IMR-90 (cell line): ENCODE data around the gene HRH2. TPM values are rescaled to one million over a fixed set of nuclear protein-coding genes. Genes with fewer than 3 reads are reported as not detected.

Source experiments
- ATAC-seq: fragments of 200-7000 bp; cut with Tn5 transposase; 2 replicates; pipeline ENCODE4 v1.9.1; 2020; ENCODE audit warnings: low read depth, mild to moderate bottlenecking, moderate library complexity
- BruUV-seq: library from RNA; stranded (reverse); fragments of 400-500 nt; replicated peaks from 2 replicates; lab custom pipeline; 2021; lab: Mats Ljungman, UMichigan
- CTCF ChIA-PET: fragments of 300-600 bp; formaldehyde crosslinking; extraction: SDS; loops from one replicate; lab custom pipeline; 2021; ENCODE audit warnings: antibody characterized with exemption; lab: Yijun Ruan, JAX
- POLR2A ChIA-PET: fragments of 300-600 bp; sonication (Branson Sonifier 250); formaldehyde crosslinking; loops from one replicate; lab custom pipeline; 2022; ENCODE audit warnings: antibody characterized with exemption; ENCODE audit not compliant: unreplicated experiment; lab: Charles Lee
- DNase-seq: peaks from one replicate; pipeline ENCODE4 v3.0.0; 2013
- H2AFZ ChIP-seq: replicated peaks from 2 replicates; pipeline ENCODE3; 2013; ENCODE audit warnings: low read length, mild to moderate bottlenecking; ENCODE audit not compliant: poor library complexity
- H2AK5ac ChIP-seq: 2 replicates; pipeline ENCODE4 v1.6.1; 2013; ENCODE audit warnings: low read depth, low read length, inconsistent platforms
- H2AK9ac ChIP-seq: replicated peaks from 2 replicates; pipeline ENCODE3; 2013; ENCODE audit warnings: mild to moderate bottlenecking, low read depth, low read length, moderate library complexity; ENCODE audit not compliant: poor library complexity
- H2BK120ac ChIP-seq: 2 replicates; pipeline ENCODE4 v1.6.1; 2013; ENCODE audit warnings: low read depth, low read length, inconsistent platforms
- H2BK15ac ChIP-seq: 3 replicates; pipeline ENCODE4 v1.6.1; 2013; ENCODE audit warnings: low read depth, low read length, inconsistent platforms
- H2BK20ac ChIP-seq: 2 replicates; pipeline ENCODE4 v1.6.1; 2013; ENCODE audit warnings: low read depth, mild to moderate bottlenecking, inconsistent platforms, low read length, moderate library complexity
- H2BK5ac ChIP-seq: 2 replicates; pipeline ENCODE4 v1.6.1; 2013; ENCODE audit warnings: mild to moderate bottlenecking, low read depth, low read length, inconsistent platforms; ENCODE audit not compliant: poor library complexity, severe bottlenecking
- H3K14ac ChIP-seq: replicated peaks from 2 replicates; pipeline ENCODE4 v1.6.1; 2013; ENCODE audit warnings: low read depth, low read length, inconsistent platforms
- H3K18ac ChIP-seq: 2 replicates; pipeline ENCODE4 v1.6.1; 2013; ENCODE audit warnings: low read depth, low read length, control low read depth
- H3K23ac ChIP-seq: 2 replicates; pipeline ENCODE4 v1.6.1; 2013; ENCODE audit warnings: low read depth, low read length, inconsistent platforms
- H3K27ac ChIP-seq: 2 replicates; pipeline ENCODE4 v1.5.1; 2013; ENCODE audit warnings: mild to moderate bottlenecking, control low read depth, low read length; ENCODE audit not compliant: insufficient read depth
- H3K27me3 ChIP-seq: 2 replicates; pipeline ENCODE4 v1.6.1; 2013; ENCODE audit warnings: low read length; ENCODE audit not compliant: control insufficient read depth, insufficient read depth
- H3K36me3 ChIP-seq: 2 replicates; pipeline ENCODE4 v1.6.1; 2013; ENCODE audit warnings: low read length, mixed read lengths; ENCODE audit not compliant: control insufficient read depth, insufficient read depth
- H3K4ac ChIP-seq: 2 replicates; pipeline ENCODE4 v1.6.1; 2013; ENCODE audit warnings: low read depth, low read length, inconsistent platforms
- H3K4me1 ChIP-seq: 2 replicates; pipeline ENCODE4 v1.6.1; 2013; ENCODE audit warnings: low read length, mixed read lengths; ENCODE audit not compliant: control insufficient read depth, insufficient read depth
- H3K4me2 ChIP-seq: 2 replicates; pipeline ENCODE4 v1.6.1; 2013; ENCODE audit warnings: low read depth, mild to moderate bottlenecking, control low read depth, low read length, moderate library complexity
- H3K4me3 ChIP-seq: 2 replicates; pipeline ENCODE4 v1.5.1; 2013; ENCODE audit warnings: low read depth, mild to moderate bottlenecking, control low read depth, low read length, moderate library complexity; ENCODE audit not compliant: insufficient read depth
- H3K56ac ChIP-seq: 2 replicates; pipeline ENCODE4 v1.6.1; 2013; ENCODE audit warnings: low read length, inconsistent platforms; ENCODE audit not compliant: insufficient read depth; ENCODE audit errors: extremely low read depth
- H3K79me1 ChIP-seq, 2 experiments: 2 replicates each; pipeline ENCODE4 v1.6.1; 2013; ENCODE audit warnings: low read length in 2 of 2, inconsistent platforms in 1 of 2, low read depth in 1 of 2
- H3K9ac ChIP-seq: 2 replicates; pipeline ENCODE4 v1.6.1; 2013; ENCODE audit warnings: low read depth, low read length, control low read depth
- H3K9me1 ChIP-seq: 2 replicates; pipeline ENCODE4 v1.6.1; 2013; ENCODE audit warnings: low read length, inconsistent platforms; ENCODE audit not compliant: insufficient read depth
- H3K9me3 ChIP-seq: 2 replicates; pipeline ENCODE4 v1.6.1; 2013; ENCODE audit warnings: low read length; ENCODE audit not compliant: control insufficient read depth, insufficient read depth
- H4K20me1 ChIP-seq: 2 replicates; pipeline ENCODE4 v1.6.1; 2013; ENCODE audit warnings: low read length, inconsistent platforms; ENCODE audit not compliant: insufficient read depth
- H4K5ac ChIP-seq: 2 replicates; pipeline ENCODE4 v1.6.1; 2013; ENCODE audit warnings: mild to moderate bottlenecking, low read depth, low read length, control low read depth
- H4K8ac ChIP-seq, 2 experiments: 2 replicates each; pipeline ENCODE4 v1.6.1; 2013; ENCODE audit warnings: low read depth in 2 of 2, low read length in 2 of 2, control low read depth in 1 of 2, inconsistent platforms in 1 of 2
- H4K91ac ChIP-seq: 2 replicates; pipeline ENCODE4 v1.6.1; 2013; ENCODE audit warnings: low read depth, low read length, inconsistent platforms; ENCODE audit not compliant: insufficient read depth
- BHLHE40 ChIP-seq: fragments of 150-350 bp; IDR thresholded peaks from 2 replicates; pipeline ENCODE4 v1.6.1; 2016; ENCODE audit warnings: mild to moderate bottlenecking, low read depth, low read length
- CEBPB ChIP-seq: IDR thresholded peaks from 2 replicates; pipeline ENCODE4 v1.6.1; 2012; ENCODE audit warnings: low read depth, low read length, improper control_type of control experiment
- ELK1 ChIP-seq: fragments of 150-350 bp; IDR thresholded peaks from 2 replicates; pipeline ENCODE4 v1.6.1; 2016; ENCODE audit warnings: low read depth, mild to moderate bottlenecking, low read length, moderate library complexity, borderline replicate concordance
- FOS ChIP-seq: fragments of 150-350 bp; IDR thresholded peaks from 2 replicates; pipeline ENCODE4 v1.6.1; 2016; ENCODE audit warnings: low read depth, low read length
- MAFK ChIP-seq: IDR thresholded peaks from 2 replicates; pipeline ENCODE4 v1.6.1; 2012; ENCODE audit warnings: low read depth, low read length, improper control_type of control experiment
- MAZ ChIP-seq: IDR thresholded peaks from 2 replicates; pipeline ENCODE4 v1.6.1; 2012; ENCODE audit warnings: low read depth, mild to moderate bottlenecking, low read length, improper control_type of control experiment, moderate library complexity, borderline replicate concordance
- MXI1 ChIP-seq: IDR thresholded peaks from 2 replicates; pipeline ENCODE4 v1.6.1; 2012; ENCODE audit warnings: low read depth, mild to moderate bottlenecking, low read length, moderate library complexity, borderline replicate concordance
- NFE2L2 ChIP-seq: fragments of 150-350 bp; IDR thresholded peaks from 2 replicates; pipeline ENCODE4 v1.6.1; 2016; ENCODE audit warnings: low read depth, mild to moderate bottlenecking, low read length
- POLR2A ChIP-seq: IDR thresholded peaks from 2 replicates; pipeline ENCODE4 v1.6.1; 2012; ENCODE audit warnings: mild to moderate bottlenecking, low read depth, low read length
- RAD21 ChIP-seq: IDR thresholded peaks from 2 replicates; pipeline ENCODE4 v1.6.1; 2012; ENCODE audit warnings: low read length, improper control_type of control experiment
- RCOR1 ChIP-seq: IDR thresholded peaks from 2 replicates; pipeline ENCODE4 v1.6.1; 2012; ENCODE audit warnings: mild to moderate bottlenecking, low read length, improper control_type of control experiment; ENCODE audit not compliant: insufficient replicate concordance
- RFX5 ChIP-seq: IDR thresholded peaks from 2 replicates; pipeline ENCODE4 v1.8.0; 2012; ENCODE audit warnings: low read depth, mild to moderate bottlenecking, low read length, moderate library complexity
- SMC3 ChIP-seq: fragments of 150-350 bp; IDR thresholded peaks from 2 replicates; pipeline ENCODE4 v1.6.1; 2016; ENCODE audit warnings: low read depth, mild to moderate bottlenecking, antibody characterized with exemption, low read length, moderate library complexity
- WGBS, 2 experiments: methylation state at CpG; one replicate each; pipeline versions ENCODE4 v1.1.5 to v1.1.7; 2013; ENCODE audit warnings: missing lambda C conversion rate in 2 of 2; ENCODE audit not compliant: insufficient read length in 1 of 2; ENCODE audit errors: extremely low coverage in 2 of 2; 5-methylcytosine and 5-hydroxymethylcytosine counted together
- dilution Hi-C: fragments of 300-500 bp; cut with HindIII; formaldehyde crosslinking; loops from one replicate; pipeline ENCODE4 v1.14.3; 2018; ENCODE audit warnings: low sequenced_read_pairs; ENCODE audit not compliant: unreplicated experiment
- in situ Hi-C: fragments of 300-500 bp; cut with MboI; formaldehyde crosslinking; loops from 3 replicates; pipeline ENCODE4 v1.14.3; 2019; ENCODE audit warnings: low sequenced_read_pairs, inconsistent platforms, mixed read lengths
- intact Hi-C: fragments of 100-400 bp; cut with micrococcal nuclease; formaldehyde crosslinking; loops from 2 replicates; pipeline ENCODE4 v1.10.0; 2022
- polyA plus RNA-seq, 3 experiments: library from polyadenylated mRNA; depleted of rRNA; stranded (reverse); fragments of >200 nt; gene quantifications; 2 replicates each; pipeline ENCODE4 v1.2.3, GENCODE V29; 2012; ENCODE audit warnings: low replicate concordance in 1 of 3
- total RNA-seq: library from RNA; depleted of rRNA; stranded (reverse); fragments of >200 nt; gene quantifications from 2 replicates; pipeline ENCODE4 v1.2.3, GENCODE V29; 2012
- TF ChIP-seq, protein P1 (sequence below): fragments of 150-350 bp; IDR thresholded peaks from 2 replicates; pipeline ENCODE4 v1.6.1; 2017; ENCODE audit warnings: mild to moderate bottlenecking, antibody characterized with exemption, low read length, low read depth
- TF ChIP-seq, protein P2 (sequence below): conservative IDR thresholded peaks from 2 replicates; pipeline ENCODE4 v1.5.1; 2012; ENCODE audit warnings: mild to moderate bottlenecking, low read depth, low read length, improper control_type of control experiment

The HRH2 gene
- total and polyA plus RNA-seq, 2 of the 4 experiments (the other 2 are of a cell fraction) = not detected

GRCh38 chr5:175713930-175714329, 56.1 kb downstream of the HRH2 start:
- POLR2A ChIA-PET = no interaction called here
- no TSS peak for BruUV-seq

More at GRCh38 chr5:175713930-175714329, 56.1 kb downstream of the HRH2 start:
- Histone ChIP-seq H4K5ac (no peak overlapping the region), H2AFZ (no peak overlapping the region), H3K9me3 (peaks cover 16% of the 10 kb centered on the region), H2BK15ac (no peak overlapping the region), H2BK120ac (no peak overlapping the region), H3K9ac (no peak overlapping the region), H2BK5ac (no peak overlapping the region), H2BK20ac (no peak overlapping the region), H3K4me3 (no peak overlapping the region), H3K4ac (no peak overlapping the region), H3K79me1 (no peaks in the 10 kb centered on the region), H3K9me1 (no peaks in the 10 kb centered on the region), H3K4me1 (no peaks in the 10 kb centered on the region), H2AK9ac (no peak overlapping the region), H3K23ac (no peak overlapping the region), H3K36me3 (no peaks in the 10 kb centered on the region), H3K4me2 (no peak overlapping the region), H3K27me3 (no peaks in the 10 kb centered on the region), H3K14ac (no peak overlapping the region), H4K91ac (no peak overlapping the region), H2AK5ac (no peak overlapping the region), H3K56ac (no peak overlapping the region), H4K8ac (no peak overlapping the region), H4K20me1 (no peaks in the 10 kb centered on the region), H3K18ac (no peak overlapping the region), H3K27ac (no peak overlapping the region)
- DNase-seq = no peak
- no peak for ATAC-seq
- no peak for TF ChIP-seq MAZ
- TF ChIP-seq RAD21 = no peak
- TF ChIP-seq MAFK = no peak
- no peak for TF ChIP-seq BHLHE40
- no peak for TF ChIP-seq RFX5
- no peak for TF ChIP-seq MXI1
- TF ChIP-seq, protein P1, sequence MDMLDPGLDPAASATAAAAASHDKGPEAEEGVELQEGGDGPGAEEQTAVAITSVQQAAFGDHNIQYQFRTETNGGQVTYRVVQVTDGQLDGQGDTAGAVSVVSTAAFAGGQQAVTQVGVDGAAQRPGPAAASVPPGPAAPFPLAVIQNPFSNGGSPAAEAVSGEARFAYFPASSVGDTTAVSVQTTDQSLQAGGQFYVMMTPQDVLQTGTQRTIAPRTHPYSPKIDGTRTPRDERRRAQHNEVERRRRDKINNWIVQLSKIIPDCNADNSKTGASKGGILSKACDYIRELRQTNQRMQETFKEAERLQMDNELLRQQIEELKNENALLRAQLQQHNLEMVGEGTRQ = no peak
- TF ChIP-seq POLR2A = no peak
- no peak for TF ChIP-seq RCOR1
- TF ChIP-seq CEBPB = no peak
- TF ChIP-seq FOS = no peak
- no peak for TF ChIP-seq NFE2L2
- TF ChIP-seq, protein P2, sequence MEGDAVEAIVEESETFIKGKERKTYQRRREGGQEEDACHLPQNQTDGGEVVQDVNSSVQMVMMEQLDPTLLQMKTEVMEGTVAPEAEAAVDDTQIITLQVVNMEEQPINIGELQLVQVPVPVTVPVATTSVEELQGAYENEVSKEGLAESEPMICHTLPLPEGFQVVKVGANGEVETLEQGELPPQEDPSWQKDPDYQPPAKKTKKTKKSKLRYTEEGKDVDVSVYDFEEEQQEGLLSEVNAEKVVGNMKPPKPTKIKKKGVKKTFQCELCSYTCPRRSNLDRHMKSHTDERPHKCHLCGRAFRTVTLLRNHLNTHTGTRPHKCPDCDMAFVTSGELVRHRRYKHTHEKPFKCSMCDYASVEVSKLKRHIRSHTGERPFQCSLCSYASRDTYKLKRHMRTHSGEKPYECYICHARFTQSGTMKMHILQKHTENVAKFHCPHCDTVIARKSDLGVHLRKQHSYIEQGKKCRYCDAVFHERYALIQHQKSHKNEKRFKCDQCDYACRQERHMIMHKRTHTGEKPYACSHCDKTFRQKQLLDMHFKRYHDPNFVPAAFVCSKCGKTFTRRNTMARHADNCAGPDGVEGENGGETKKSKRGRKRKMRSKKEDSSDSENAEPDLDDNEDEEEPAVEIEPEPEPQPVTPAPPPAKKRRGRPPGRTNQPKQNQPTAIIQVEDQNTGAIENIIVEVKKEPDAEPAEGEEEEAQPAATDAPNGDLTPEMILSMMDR = no peak
- TF ChIP-seq SMC3 = no peak
- no peak for TF ChIP-seq ELK1
- CTCF ChIA-PET = no interaction called here
- dilution Hi-C loops = no loop called here
- intact Hi-C loops = no loop called here
- no CpG with 5 or more reads among the region's 3 CpGs for WGBS, 2 experiments
- in situ Hi-C loops = no loop called here
